ENCODE data around the gene KAT2B. TPM values are rescaled to one million over a fixed set of nuclear protein-coding genes. Genes with fewer than 3 reads are reported as not detected.

The KAT2B gene
- total RNA-seq, 1 experiment from 2014 or later = 0.31 TPM

GRCh38 chr3:20083253-20083652 lies 43.0 kb downstream of the KAT2B start:
- Histone ChIP-seq H3K36me3 (replicated peaks; ENCODE audit: control insufficient read depth, insufficient read depth, low read length) (no peaks in the 10 kb centered on the region), H3K27me3 (ENCODE audit: control insufficient read depth, insufficient read depth, low read length) (no peaks in the 10 kb centered on the region), H3K4me3 (ENCODE audit: insufficient read depth, low read depth, low read length) (no peak overlapping the region)
- DNase-seq = no peak

GRCh38 chr3:20083953-20084352 lies 43.7 kb downstream of the KAT2B start:
- no peaks in the 10 kb centered on the region for H3K27me3 ChIP-seq (ENCODE audit: control insufficient read depth, insufficient read depth, low read length)
- no peak overlapping the region for H3K4me3 ChIP-seq (ENCODE audit: insufficient read depth, low read depth, low read length)

GRCh38 chr3:20091331-20092047 lies 51.2 kb downstream of the KAT2B start:
- H3K36me3 ChIP-seq (replicated peaks; ENCODE audit: control insufficient read depth, insufficient read depth, low read length) = no peaks in the 10 kb centered on the region
- DNase-seq = no peak
- H3K4me3 ChIP-seq (ENCODE audit: insufficient read depth, low read depth, low read length) = no peak overlapping the region
- no peaks in the 10 kb centered on the region for H3K27me3 ChIP-seq (ENCODE audit: control insufficient read depth, insufficient read depth, low read length)

More at GRCh38 chr3:20083953-20084352, 43.7 kb downstream of the KAT2B start:
- no peak for DNase-seq
- H3K36me3 ChIP-seq (replicated peaks; ENCODE audit: control insufficient read depth, insufficient read depth, low read length) = no peaks in the 10 kb centered on the region

- no peaks in the 10 kb centered on the region for H3K27me3 ChIP-seq (ENCODE audit: control insufficient read depth, insufficient read depth, low read length)
- no peak overlapping the region for H3K4me3 ChIP-seq (ENCODE audit: insufficient read depth, low read depth, low read length)
- DNase-seq = no peak
- no peaks in the 10 kb centered on the region for H3K36me3 ChIP-seq (replicated peaks; ENCODE audit: control insufficient read depth, insufficient read depth, low read length)
These were observed 55.2 kb downstream of the KAT2B start for GRCh38 chr3:20095470-20095869.

GRCh38 chr3:20096135-20096685 lies 56.0 kb downstream of the KAT2B start:
- Histone ChIP-seq H3K4me3 (ENCODE audit: insufficient read depth, low read depth, low read length) (no peak overlapping the region), H3K27me3 (ENCODE audit: control insufficient read depth, insufficient read depth, low read length) (no peaks in the 10 kb centered on the region), H3K36me3 (replicated peaks; ENCODE audit: control insufficient read depth, insufficient read depth, low read length) (no peaks in the 10 kb centered on the region)
- DNase-seq = no peak

GRCh38 chr3:20097015-20097414 lies 56.8 kb downstream of the KAT2B start:
- H3K27me3 ChIP-seq (ENCODE audit: control insufficient read depth, insufficient read depth, low read length) = no peaks in the 10 kb centered on the region
- DNase-seq = no peak
- no peaks in the 10 kb centered on the region for H3K36me3 ChIP-seq (replicated peaks; ENCODE audit: control insufficient read depth, insufficient read depth, low read length)
- no peak overlapping the region for H3K4me3 ChIP-seq (ENCODE audit: insufficient read depth, low read depth, low read length)

GRCh38 chr3:20099060-20099459 lies 58.8 kb downstream of the KAT2B start:
- Histone ChIP-seq H3K27me3 (ENCODE audit: control insufficient read depth, insufficient read depth, low read length) (no peaks in the 10 kb centered on the region), H3K4me3 (ENCODE audit: insufficient read depth, low read depth, low read length) (no peak overlapping the region), H3K36me3 (replicated peaks; ENCODE audit: control insufficient read depth, insufficient read depth, low read length) (no peaks in the 10 kb centered on the region)
- DNase-seq = no peak

- DNase-seq = no peak
- no peaks in the 10 kb centered on the region for H3K27me3 ChIP-seq (ENCODE audit: control insufficient read depth, insufficient read depth, low read length)
- no peak overlapping the region for H3K4me3 ChIP-seq (ENCODE audit: insufficient read depth, low read depth, low read length)
- H3K36me3 ChIP-seq (replicated peaks; ENCODE audit: control insufficient read depth, insufficient read depth, low read length) = no peaks in the 10 kb centered on the region
These were observed 59.9 kb downstream of the KAT2B start for GRCh38 chr3:20100151-20100550.

- Histone ChIP-seq H3K27me3 (ENCODE audit: control insufficient read depth, insufficient read depth, low read length) (no peaks in the 10 kb centered on the region), H3K4me3 (ENCODE audit: insufficient read depth, low read depth, low read length) (no peak overlapping the region), H3K36me3 (replicated peaks; ENCODE audit: control insufficient read depth, insufficient read depth, low read length) (no peaks in the 10 kb centered on the region)
- DNase-seq = no peak
These were observed 60.8 kb downstream of the KAT2B start for GRCh38 chr3:20101041-20101440.

- H3K27me3 ChIP-seq (ENCODE audit: control insufficient read depth, insufficient read depth, low read length) = no peaks in the 10 kb centered on the region
- H3K36me3 ChIP-seq (replicated peaks; ENCODE audit: control insufficient read depth, insufficient read depth, low read length) = no peaks in the 10 kb centered on the region
- H3K4me3 ChIP-seq (ENCODE audit: insufficient read depth, low read depth, low read length) = no peak overlapping the region
- DNase-seq = no peak
These were observed 63.5 kb downstream of the KAT2B start for GRCh38 chr3:20103731-20104130.

- no peaks in the 10 kb centered on the region for H3K36me3 ChIP-seq (replicated peaks; ENCODE audit: control insufficient read depth, insufficient read depth, low read length)
- H3K27me3 ChIP-seq (ENCODE audit: control insufficient read depth, insufficient read depth, low read length) = no peaks in the 10 kb centered on the region
- H3K4me3 ChIP-seq (ENCODE audit: insufficient read depth, low read depth, low read length) = no peak overlapping the region
- DNase-seq = no peak
These were observed 64.0 kb downstream of the KAT2B start for GRCh38 chr3:20104167-20104661.

GRCh38 chr3:20105513-20106280 lies 65.5 kb downstream of the KAT2B start:
- no peaks in the 10 kb centered on the region for H3K36me3 ChIP-seq (replicated peaks; ENCODE audit: control insufficient read depth, insufficient read depth, low read length)
- H3K4me3 ChIP-seq (ENCODE audit: insufficient read depth, low read depth, low read length) = no peak overlapping the region
- H3K27me3 ChIP-seq (ENCODE audit: control insufficient read depth, insufficient read depth, low read length) = no peaks in the 10 kb centered on the region
- no peak for DNase-seq

GRCh38 chr3:20107722-20108121 lies 67.5 kb downstream of the KAT2B start:
- Histone ChIP-seq H3K4me3 (ENCODE audit: insufficient read depth, low read depth, low read length) (no peak overlapping the region), H3K27me3 (ENCODE audit: control insufficient read depth, insufficient read depth, low read length) (no peaks in the 10 kb centered on the region), H3K36me3 (replicated peaks; ENCODE audit: control insufficient read depth, insufficient read depth, low read length) (no peaks in the 10 kb centered on the region)
- DNase-seq = no peak

- Histone ChIP-seq H3K27me3 (ENCODE audit: control insufficient read depth, insufficient read depth, low read length) (no peaks in the 10 kb centered on the region), H3K36me3 (replicated peaks; ENCODE audit: control insufficient read depth, insufficient read depth, low read length) (no peaks in the 10 kb centered on the region), H3K4me3 (ENCODE audit: insufficient read depth, low read depth, low read length) (no peak overlapping the region)
- no peak for DNase-seq
These were observed 68.6 kb downstream of the KAT2B start for GRCh38 chr3:20108869-20109268.

GRCh38 chr3:20110826-20111225 lies 70.6 kb downstream of the KAT2B start:
- DNase-seq = no peak

More at GRCh38 chr3:20110826-20111225, 70.6 kb downstream of the KAT2B start:
- no peaks in the 10 kb centered on the region for H3K36me3 ChIP-seq (replicated peaks; ENCODE audit: control insufficient read depth, insufficient read depth, low read length)
- no peak overlapping the region for H3K4me3 ChIP-seq (ENCODE audit: insufficient read depth, low read depth, low read length)
- H3K27me3 ChIP-seq (ENCODE audit: control insufficient read depth, insufficient read depth, low read length) = no peaks in the 10 kb centered on the region

Data from H7 (cell line).